Neutrophil (primary cell): Measurements from ENCODE around the gene JHY.

ENCODE experiments used
- H3K27ac ChIP-seq: fragments of 200-600 bp; sonication (generic); 2 replicates; pipeline ENCODE4 v1.5.1; 2016; ENCODE audit warnings: mild to moderate bottlenecking, moderate library complexity
- H3K27me3 ChIP-seq: fragments of 200-600 bp; sonication (generic); 2 replicates; pipeline ENCODE4 v1.6.0; 2016; ENCODE audit warnings: mild to moderate bottlenecking
- H3K36me3 ChIP-seq: fragments of 200-600 bp; sonication (generic); 2 replicates; pipeline ENCODE4 v1.5.1; 2017
- H3K4me1 ChIP-seq, 2 experiments: fragments of 200-600 bp in 1 of 2; sonication (generic) in 1 of 2; 1 replicate in 1 of 2; 2 replicates in 1 of 2; pipeline versions ENCODE4 v1.5.1 to v1.6.1; 2013 to 2016; ENCODE audit warnings: low read depth in 1 of 2, low read length in 1 of 2, mild to moderate bottlenecking in 1 of 2, moderate library complexity in 1 of 2; ENCODE audit not compliant: control insufficient read depth in 1 of 2, insufficient read depth in 1 of 2
- H3K4me3 ChIP-seq, 2 experiments: fragments of 200-600 bp in 1 of 2; sonication (generic) in 1 of 2; 1 replicate in 1 of 2; 2 replicates in 1 of 2; pipeline ENCODE4 v1.5.1; 2013 to 2016; ENCODE audit warnings: low read depth in 1 of 2, low read length in 1 of 2, mild to moderate bottlenecking in 1 of 2, moderate library complexity in 1 of 2
- H3K9me3 ChIP-seq: fragments of 200-600 bp; sonication (generic); 2 replicates; pipeline ENCODE4 v1.5.1; 2016
- CTCF ChIP-seq: fragments of 200-600 bp; sonication (generic); IDR thresholded peaks from 2 replicates; pipeline ENCODE4 v1.5.1; 2016; ENCODE audit warnings: antibody characterized with exemption

Gene JHY

GRCh38 chr11:122888162-122888561 is 5.6 kb downstream of the JHY start:
- Histone ChIP-seq H3K27me3 (peaks cover 22% of the 10 kb centered on the region), H3K27ac (no peak overlapping the region), H3K4me1 (peaks cover 0 to 3% of the 10 kb centered on the region in 2 experiments), H3K36me3 (no peaks in the 10 kb centered on the region), H3K9me3 (no peaks in the 10 kb centered on the region), H3K4me3 (no peak overlapping the region)
- TF ChIP-seq CTCF = no peak

GRCh38 chr11:122893131-122893530 is 10.6 kb downstream of the JHY start:
- Histone ChIP-seq H3K27ac (no peak overlapping the region), H3K36me3 (no peaks in the 10 kb centered on the region)

GRCh38 chr11:122895563-122895962 is 13.0 kb downstream of the JHY start:
- Histone ChIP-seq H3K27ac (no peak overlapping the region), H3K4me3 (no peak overlapping the region), H3K4me1 (no peaks in the 10 kb centered on the region), H3K36me3 (no peaks in the 10 kb centered on the region), H3K9me3 (no peaks in the 10 kb centered on the region), H3K27me3 (peaks cover 4% of the 10 kb centered on the region)
- no peak for TF ChIP-seq CTCF

More at GRCh38 chr11:122893131-122893530, 10.6 kb downstream of the JHY start:
- no peaks in the 10 kb centered on the region for H3K9me3 ChIP-seq
- H3K4me3 ChIP-seq = no peak overlapping the region
- H3K4me1 ChIP-seq = no peaks in the 10 kb centered on the region
- TF ChIP-seq CTCF = no peak
- peaks cover 4% of the 10 kb centered on the region for H3K27me3 ChIP-seq

- Histone ChIP-seq H3K4me3 (no peak overlapping the region), H3K27ac (no peak overlapping the region), H3K27me3 (peaks cover 4% of the 10 kb centered on the region), H3K4me1 (no peaks in the 10 kb centered on the region), H3K36me3 (no peaks in the 10 kb centered on the region), H3K9me3 (no peaks in the 10 kb centered on the region)
- no peak for TF ChIP-seq CTCF
These were observed 15.1 kb downstream of the JHY start for GRCh38 chr11:122897606-122898210.

GRCh38 chr11:122898799-122899198 is 16.2 kb downstream of the JHY start:
- Histone ChIP-seq H3K36me3 (no peaks in the 10 kb centered on the region), H3K9me3 (no peaks in the 10 kb centered on the region), H3K4me1 (no peaks in the 10 kb centered on the region), H3K27me3 (peaks cover 4% of the 10 kb centered on the region), H3K4me3 (no peak overlapping the region), H3K27ac (no peak overlapping the region)
- TF ChIP-seq CTCF = no peak
